Measurements from ENCODE around the gene CSNK1A1. TPM values are rescaled to one million over a fixed set of nuclear protein-coding genes. Genes with fewer than 3 reads are reported as not detected.

Gene CSNK1A1
- total RNA-seq, 4 donors from 2014 or later: 159 to 260 (median 184) TPM

GRCh38 chr5:149453618-149454415 is 97.4 kb downstream of the CSNK1A1 start:
- no peak overlapping the region for H3K4me3 ChIP-seq
- peak overlapping the region; percentile 86 to 92 (median 90) for H3K27ac ChIP-seq
- 77 to 82% methylated on average over 3 to 10 of the region's 10 CpGs for WGBS, 2 donors (ENCODE audit: low coverage in 1 of 2)
- no peak for DNase-seq
- intact Hi-C loops (cut with DNase I; ENCODE audit: low total_unique reads): no loop called here
- in situ Hi-C loops (cut with MboI; ENCODE audit: low pct_ligation_motif_present in 1 of 4, low pct_unique_long_range_greater_than_20kb in 1 of 4, low sequenced_read_pairs in 3 of 4): no loop called here
- peaks cover 38 to 68% (median 54%) of the 10 kb centered on the region in 4 donors for H3K4me1 ChIP-seq
- no peaks in the 10 kb centered on the region for H3K36me3 ChIP-seq
- H3K27me3 ChIP-seq: no peaks in the 10 kb centered on the region
- H3K9me3 ChIP-seq: no peaks in the 10 kb centered on the region
- TF ChIP-seq EP300 (IDR thresholded peaks at IDR 0.05; ENCODE audit: low read depth): no peak
- TF ChIP-seq POLR2AphosphoS5 (IDR thresholded peaks at IDR 0.05): no peak
- no peak for TF ChIP-seq POLR2A (IDR thresholded peaks at IDR 0.05)
- TF ChIP-seq, protein P1, sequence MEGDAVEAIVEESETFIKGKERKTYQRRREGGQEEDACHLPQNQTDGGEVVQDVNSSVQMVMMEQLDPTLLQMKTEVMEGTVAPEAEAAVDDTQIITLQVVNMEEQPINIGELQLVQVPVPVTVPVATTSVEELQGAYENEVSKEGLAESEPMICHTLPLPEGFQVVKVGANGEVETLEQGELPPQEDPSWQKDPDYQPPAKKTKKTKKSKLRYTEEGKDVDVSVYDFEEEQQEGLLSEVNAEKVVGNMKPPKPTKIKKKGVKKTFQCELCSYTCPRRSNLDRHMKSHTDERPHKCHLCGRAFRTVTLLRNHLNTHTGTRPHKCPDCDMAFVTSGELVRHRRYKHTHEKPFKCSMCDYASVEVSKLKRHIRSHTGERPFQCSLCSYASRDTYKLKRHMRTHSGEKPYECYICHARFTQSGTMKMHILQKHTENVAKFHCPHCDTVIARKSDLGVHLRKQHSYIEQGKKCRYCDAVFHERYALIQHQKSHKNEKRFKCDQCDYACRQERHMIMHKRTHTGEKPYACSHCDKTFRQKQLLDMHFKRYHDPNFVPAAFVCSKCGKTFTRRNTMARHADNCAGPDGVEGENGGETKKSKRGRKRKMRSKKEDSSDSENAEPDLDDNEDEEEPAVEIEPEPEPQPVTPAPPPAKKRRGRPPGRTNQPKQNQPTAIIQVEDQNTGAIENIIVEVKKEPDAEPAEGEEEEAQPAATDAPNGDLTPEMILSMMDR (IDR thresholded peaks at IDR 0.05): no peak

- H3K27ac ChIP-seq: peak overlapping the region; percentile 86 to 92 (median 90)
- in situ Hi-C loops (cut with MboI; ENCODE audit: low pct_ligation_motif_present in 1 of 4, low pct_unique_long_range_greater_than_20kb in 1 of 4, low sequenced_read_pairs in 3 of 4): no loop called here
- H3K4me3 ChIP-seq: no peak overlapping the region
- 54 to 79% methylated on average over 6 to 16 of the region's 16 CpGs for WGBS, 2 donors (ENCODE audit: low coverage in 1 of 2)
- DNase-seq: peak; percentile 57
- no peaks in the 10 kb centered on the region for H3K27me3 ChIP-seq
- H3K36me3 ChIP-seq: no peaks in the 10 kb centered on the region
- intact Hi-C loops (cut with DNase I; ENCODE audit: low total_unique reads): no loop called here
- H3K4me1 ChIP-seq: peaks cover 38 to 71% (median 54%) of the 10 kb centered on the region in 4 donors
- no peaks in the 10 kb centered on the region for H3K9me3 ChIP-seq
- peak in 2 of 3 donors; percentile 8 to 17 for TF ChIP-seq POLR2AphosphoS5 (IDR thresholded peaks at IDR 0.05)
- TF ChIP-seq POLR2A (IDR thresholded peaks at IDR 0.05): peak; percentile 9
- TF ChIP-seq EP300 (IDR thresholded peaks at IDR 0.05; ENCODE audit: low read depth): no peak
- TF ChIP-seq, protein P1 (IDR thresholded peaks at IDR 0.05): peak in 1 of 5 experiments; percentile 12
Observed at GRCh38 chr5:149452665-149453617, 98.3 kb downstream of the CSNK1A1 start.

DNA sequence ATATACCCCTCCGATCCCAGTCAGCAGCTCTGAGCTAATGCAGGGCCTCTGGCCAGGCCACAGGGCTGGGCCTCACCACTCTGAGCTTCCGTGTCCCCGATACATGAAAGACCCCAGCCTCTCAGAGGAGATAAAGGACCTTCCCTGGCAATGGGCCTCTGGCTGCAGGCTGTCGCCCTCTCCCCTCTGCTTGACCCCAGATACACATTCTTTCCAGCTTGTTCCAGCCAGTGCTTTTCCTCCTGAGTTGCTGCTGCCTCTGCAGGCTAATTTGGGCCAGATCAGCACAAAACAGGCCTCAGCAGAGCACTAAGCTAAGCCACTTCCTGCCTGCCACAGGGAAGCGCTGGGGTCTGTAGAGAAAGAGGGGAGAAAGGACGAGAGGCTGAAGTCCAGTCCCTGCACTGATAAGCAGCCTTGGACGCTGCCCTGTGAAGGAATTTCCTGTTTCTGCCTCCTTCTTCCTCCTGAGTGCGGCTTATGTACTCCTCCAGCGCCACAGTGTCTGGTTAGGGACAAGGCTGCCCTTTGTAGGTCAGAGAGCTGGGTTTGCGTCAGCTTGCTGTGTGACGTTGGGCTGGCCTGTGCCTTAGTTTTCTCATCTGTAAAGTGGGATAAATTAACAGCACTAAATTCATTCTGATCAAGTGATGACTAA is 99.1 kb downstream of the CSNK1A1 start:
- TF ChIP-seq POLR2A (IDR thresholded peaks at IDR 0.05) (peak; percentile 53), POLR2AphosphoS5 (IDR thresholded peaks at IDR 0.05) (peak; percentile 58 to 88 (median 85))
- TF ChIP-seq, protein P1 (IDR thresholded peaks at IDR 0.05): no peak
- Histone ChIP-seq H3K4me1 (peaks cover 38 to 71% (median 52%) of the 10 kb centered on the region in 4 donors), H3K36me3 (no peaks in the 10 kb centered on the region), H3K4me3 (no peak overlapping the region), H3K27ac (peak overlapping the region; percentile 86 to 92 (median 90)), H3K27me3 (no peaks in the 10 kb centered on the region), H3K9me3 (no peaks in the 10 kb centered on the region)
- DNase-seq: peak; percentile 82
- intact Hi-C loops (cut with DNase I; ENCODE audit: low total_unique reads): no loop called here
- in situ Hi-C loops (cut with MboI; ENCODE audit: low pct_ligation_motif_present in 1 of 4, low pct_unique_long_range_greater_than_20kb in 1 of 4, low sequenced_read_pairs in 3 of 4): no loop called here
- 28% methylated on average over 11 of the region's 11 CpGs; no CpG with 5 or more reads in 1 of the 2 donors for WGBS, 2 donors (ENCODE audit: low coverage in 1 of 2)
